ENCODE data around the gene PLA2G4C.

Gene PLA2G4C

GRCh38 chr19:48061401-48062344 lies 48.9 kb downstream of the PLA2G4C start:
- DNase-seq (ENCODE audit: low read depth in 2 of 2, low spot score in 1 of 2) = no peak

GRCh38 chr19:48060381-48060780 lies 50.2 kb downstream of the PLA2G4C start:
- DNase-seq (ENCODE audit: low read depth in 2 of 2, low spot score in 1 of 2) = no peak

- no peak for DNase-seq (ENCODE audit: low read depth in 2 of 2, low spot score in 1 of 2)
Observed at GRCh38 chr19:48059331-48059730, 51.3 kb downstream of the PLA2G4C start.

DNA sequence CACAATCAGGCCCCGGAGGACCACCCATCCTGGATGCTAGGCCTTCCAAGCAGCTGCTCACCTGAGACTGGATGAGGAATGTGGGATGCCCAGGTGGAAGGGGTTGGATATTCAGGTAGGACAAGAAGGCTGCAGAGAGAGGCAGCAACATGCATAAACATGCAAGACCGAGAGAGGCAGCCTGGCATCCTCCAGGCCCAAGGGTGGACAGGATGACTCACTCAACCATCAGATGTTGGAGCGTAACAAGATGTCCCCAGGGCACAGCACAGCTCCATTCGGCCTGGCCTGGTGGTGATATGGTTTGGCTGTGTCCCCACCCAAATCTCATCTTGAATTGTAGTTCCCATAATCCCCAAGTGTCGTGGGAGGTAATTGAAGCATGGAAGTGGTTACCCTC lies 56.8 kb downstream of the PLA2G4C start:
- no peak for DNase-seq (ENCODE audit: low read depth in 2 of 2, low spot score in 1 of 2)

- no peak for DNase-seq (ENCODE audit: low read depth in 2 of 2, low spot score in 1 of 2)
Observed at GRCh38 chr19:48053076-48053475, 57.5 kb downstream of the PLA2G4C start.

DNA sequence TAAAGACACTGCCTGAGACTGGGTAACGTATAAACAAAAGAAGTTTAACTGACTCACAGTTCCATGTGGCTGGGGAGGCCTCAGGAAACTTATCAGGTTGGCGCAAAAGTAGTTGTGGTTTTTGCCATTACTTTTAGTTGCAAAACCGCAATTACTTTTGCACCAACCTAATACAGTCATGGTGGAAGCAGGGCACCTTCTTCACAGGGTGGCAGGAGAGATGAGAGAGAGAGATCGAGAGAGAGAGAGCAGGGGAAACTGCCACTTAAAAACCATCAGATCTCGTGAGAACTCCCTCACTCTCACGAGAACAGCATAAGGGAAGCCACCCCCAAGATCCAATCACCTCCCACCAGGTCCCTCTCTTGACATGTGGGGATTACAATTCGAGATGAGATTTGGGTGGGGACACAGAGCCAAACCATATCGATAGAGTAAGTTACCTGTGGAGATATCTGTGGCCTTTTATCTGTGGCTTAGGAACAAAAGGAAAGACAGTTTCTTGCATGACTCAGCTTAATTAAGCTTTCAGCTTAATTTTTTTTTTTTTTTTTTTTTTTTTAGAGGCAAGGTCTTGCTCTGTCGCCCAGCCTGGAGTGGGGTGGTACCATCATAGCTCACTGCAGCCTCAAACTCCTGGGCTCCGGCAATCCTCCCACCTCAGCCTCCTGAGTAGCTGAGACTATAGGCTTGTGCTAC lies 59.1 kb downstream of the PLA2G4C start:
- DNase-seq (ENCODE audit: low read depth in 2 of 2, low spot score in 1 of 2) = no peak

DNA sequence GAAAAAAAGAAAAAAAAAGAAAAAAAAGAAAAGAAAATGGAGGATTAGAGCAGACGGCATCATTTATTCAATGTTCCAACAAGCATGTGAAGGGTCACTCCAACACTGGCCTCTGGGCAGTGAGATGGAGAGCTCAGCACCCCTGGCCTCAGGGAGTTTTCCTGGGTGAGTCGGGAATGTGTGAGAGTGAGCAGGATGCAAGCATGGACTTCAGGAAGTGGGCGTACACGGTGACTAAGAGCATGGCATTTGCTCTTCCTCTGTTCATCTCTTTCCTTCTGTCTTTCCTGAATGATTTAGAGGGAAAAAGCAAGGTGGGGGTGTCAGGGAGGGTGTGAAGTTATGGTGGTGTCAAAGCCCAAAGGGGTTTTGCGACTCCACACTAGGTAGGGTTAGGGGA lies 66.1 kb downstream of the PLA2G4C start:
- DNase-seq (ENCODE audit: low read depth in 2 of 2, low spot score in 1 of 2) = no peak

- DNase-seq (ENCODE audit: low read depth in 2 of 2, low spot score in 1 of 2) = no peak
Observed at GRCh38 chr19:48043675-48044258, 66.8 kb downstream of the PLA2G4C start, which contains the start of gene CABP5. Gene CABP5, minus strand, starts transcription at chr19:48044079. Its CDS starts 157 bp downstream, at chr19:48043922.

- no peak for DNase-seq (ENCODE audit: low read depth in 2 of 2, low spot score in 1 of 2)
Observed at GRCh38 chr19:48041877-48042580, 68.6 kb downstream of the PLA2G4C start.

DNA sequence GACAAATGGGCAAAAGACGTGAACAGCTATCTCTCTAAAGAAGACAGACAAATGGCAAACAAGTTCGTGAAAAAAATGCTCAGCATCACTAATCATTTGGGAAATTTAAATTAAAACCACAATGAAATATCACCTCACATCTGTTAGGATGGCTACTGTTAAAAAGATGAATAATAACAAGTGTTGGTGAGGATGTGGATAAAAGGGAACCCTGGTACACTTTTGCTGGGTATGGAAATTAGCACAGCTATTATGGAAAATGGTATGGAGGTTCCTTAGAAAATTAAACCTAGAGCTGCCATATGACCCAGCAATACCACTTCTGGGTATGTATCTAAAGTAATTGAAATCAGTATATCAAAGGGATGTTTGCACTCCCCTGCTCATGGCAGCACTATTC lies 73.9 kb downstream of the PLA2G4C start:
- DNase-seq (ENCODE audit: low read depth in 2 of 2, low spot score in 1 of 2) = no peak

- no peak for DNase-seq (ENCODE audit: low read depth in 2 of 2, low spot score in 1 of 2)
Observed at GRCh38 chr19:48033604-48034003, 77.0 kb downstream of the PLA2G4C start.

GRCh38 chr19:48030073-48030472 lies 80.5 kb downstream of the PLA2G4C start:
- no peak for DNase-seq (ENCODE audit: low read depth in 2 of 2, low spot score in 1 of 2)

DNA sequence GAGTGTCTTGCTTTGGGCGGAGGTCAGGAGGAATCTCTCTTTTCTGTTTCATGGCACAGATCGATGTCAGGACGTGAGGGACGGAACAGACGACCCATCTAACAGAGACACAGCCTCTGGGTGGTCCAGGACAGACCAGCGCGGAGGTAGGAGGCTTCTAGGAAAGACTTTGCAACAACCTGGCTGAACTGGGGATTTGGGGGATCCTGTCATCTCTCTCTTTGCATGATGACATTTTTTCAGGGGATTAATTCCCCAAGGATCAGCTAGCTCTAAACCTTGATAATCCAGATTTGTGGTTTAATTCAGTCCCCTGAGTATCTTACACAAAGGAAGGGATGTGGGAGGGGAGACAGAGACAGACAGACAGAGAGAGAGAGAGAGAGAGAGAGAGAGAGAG lies 81.2 kb downstream of the PLA2G4C start:
- DNase-seq (ENCODE audit: low read depth in 2 of 2, low spot score in 1 of 2) = no peak

GRCh38 chr19:48025480-48025879 lies 85.1 kb downstream of the PLA2G4C start:
- no peak for DNase-seq (ENCODE audit: low read depth in 2 of 2, low spot score in 1 of 2)

- DNase-seq (ENCODE audit: low read depth in 2 of 2, low spot score in 1 of 2) = no peak
Observed at GRCh38 chr19:48023518-48023917, 87.1 kb downstream of the PLA2G4C start.

DNA sequence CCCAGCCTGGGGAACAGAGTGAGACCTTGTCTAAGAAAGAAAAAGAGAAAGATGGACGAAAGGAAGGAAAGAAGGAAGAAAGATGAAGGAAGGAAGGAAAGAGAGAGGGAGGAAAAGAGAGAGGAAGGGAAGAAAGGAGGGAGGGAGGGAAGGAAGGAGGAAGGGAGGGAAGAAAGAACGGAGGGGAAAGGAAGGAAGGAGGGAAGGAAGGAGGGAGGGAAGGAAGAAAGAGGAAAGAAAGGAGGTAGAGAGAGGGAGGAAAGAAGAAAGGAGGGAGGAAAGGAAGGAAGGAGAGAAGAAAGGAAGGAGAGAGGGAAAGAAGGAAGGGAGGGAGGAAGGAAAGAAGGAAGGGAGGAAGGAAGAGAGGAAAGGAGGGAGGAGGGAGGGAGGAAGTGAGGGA lies 87.6 kb downstream of the PLA2G4C start:
- DNase-seq (ENCODE audit: low read depth in 2 of 2, low spot score in 1 of 2) = no peak

- no peak for DNase-seq (ENCODE audit: low read depth in 2 of 2, low spot score in 1 of 2)
Observed at GRCh38 chr19:48020686-48021085, 89.9 kb downstream of the PLA2G4C start.

GRCh38 chr19:48010932-48011758 lies 99.5 kb downstream of the PLA2G4C start:
- DNase-seq (ENCODE audit: low read depth in 2 of 2, low spot score in 1 of 2) = no peak

- no peak for DNase-seq (ENCODE audit: low read depth in 2 of 2, low spot score in 1 of 2)
Observed at GRCh38 chr19:48006762-48007161, 103.9 kb downstream of the PLA2G4C start.

GRCh38 chr19:48004236-48004635 lies 106.4 kb downstream of the PLA2G4C start:
- no peak for DNase-seq (ENCODE audit: low read depth in 2 of 2, low spot score in 1 of 2)

Data from stimulated activated CD8-positive, alpha-beta memory T cell treated with anti-CD3 and anti-CD28 coated beads, Interleukin-4, amount 100 ng/mL, for 4 hours (primary cell).